ENCODE results near the gene CNGB1. TPM values are rescaled to one million over a fixed set of nuclear protein-coding genes. Genes with fewer than 3 reads are reported as not detected.

The CNGB1 gene
- total RNA-seq, 1 experiment from 2014 or later, result not detected

GRCh38 chr16:57949013-57949412, 21.9 kb downstream of the CNGB1 start:
- POLR2A ChIA-PET, result no interaction called here

GRCh38 chr16:57948027-57948426, 22.9 kb downstream of the CNGB1 start:
- H3K4me3 ChIP-seq (ENCODE audit: low read depth, low read length), result no peak overlapping the region
- no peak for DNase-seq
- H3K9me3 Mint-ChIP-seq (ENCODE audit: unreplicated experiment), result no peaks in the 10 kb centered on the region
- H3K9me3 ChIP-seq, result no peaks in the 10 kb centered on the region
- H3K4me3 Mint-ChIP-seq (ENCODE audit: unreplicated experiment), result no peak overlapping the region
- no peaks in the 10 kb centered on the region for H3K4me1 ChIP-seq
- H3K36me3 ChIP-seq (ENCODE audit: control insufficient read depth, insufficient read depth, low read length), result no peaks in the 10 kb centered on the region
- no peaks in the 10 kb centered on the region for H3K4me1 Mint-ChIP-seq (ENCODE audit: low read depth, unreplicated experiment)
- 0 out of 2 replicates have a peak, but pooled peaks cover 1% of the 10 kb centered on the region for H3K27me3 ChIP-seq (replicated peaks; ENCODE audit: control insufficient read depth, insufficient read depth, low read length)
- no peak overlapping the region for H3K27ac Mint-ChIP-seq (ENCODE audit: unreplicated experiment)
- CTCF ChIA-PET, result no interaction called here
- no peaks in the 10 kb centered on the region for H3K27me3 Mint-ChIP-seq (ENCODE audit: insufficient read depth, unreplicated experiment)
- H3K36me3 Mint-ChIP-seq (ENCODE audit: insufficient read depth, unreplicated experiment), result no peaks in the 10 kb centered on the region
- no peak for TF ChIP-seq CTCF (IDR thresholded peaks at IDR 0.05; ENCODE audit: insufficient read depth in 1 of 2, low read depth in 1 of 2, low read length in 1 of 2, severe bottlenecking in 1 of 2, unreplicated experiment in 1 of 2)
- POLR2A ChIA-PET, result no interaction called here
- intact Hi-C loops (cut with micrococcal nuclease; ENCODE audit: unreplicated experiment), result no loop called here
- BruUV-seq (replicated peaks), result no TSS peak

More at GRCh38 chr16:57949013-57949412, 21.9 kb downstream of the CNGB1 start:
- no peak overlapping the region for H3K27ac Mint-ChIP-seq (ENCODE audit: unreplicated experiment)
- Histone ChIP-seq H3K9me3 (no peaks in the 10 kb centered on the region), H3K36me3 (ENCODE audit: control insufficient read depth, insufficient read depth, low read length) (no peaks in the 10 kb centered on the region), H3K4me1 (no peaks in the 10 kb centered on the region), H3K4me3 (ENCODE audit: low read depth, low read length) (no peak overlapping the region), H3K27me3 (replicated peaks; ENCODE audit: control insufficient read depth, insufficient read depth, low read length) (0 out of 2 replicates have a peak, but pooled peaks cover 1% of the 10 kb centered on the region)
- no peak overlapping the region for H3K4me3 Mint-ChIP-seq (ENCODE audit: unreplicated experiment)
- H3K27me3 Mint-ChIP-seq (ENCODE audit: insufficient read depth, unreplicated experiment), result no peaks in the 10 kb centered on the region
- BruUV-seq (replicated peaks), result no TSS peak
- no peak for TF ChIP-seq CTCF (IDR thresholded peaks at IDR 0.05; ENCODE audit: insufficient read depth in 1 of 2, low read depth in 1 of 2, low read length in 1 of 2, severe bottlenecking in 1 of 2, unreplicated experiment in 1 of 2)
- no peaks in the 10 kb centered on the region for H3K9me3 Mint-ChIP-seq (ENCODE audit: unreplicated experiment)
- no peaks in the 10 kb centered on the region for H3K4me1 Mint-ChIP-seq (ENCODE audit: low read depth, unreplicated experiment)
- intact Hi-C loops (cut with micrococcal nuclease; ENCODE audit: unreplicated experiment), result no loop called here
- H3K36me3 Mint-ChIP-seq (ENCODE audit: insufficient read depth, unreplicated experiment), result peaks cover 8% of the 10 kb centered on the region
- DNase-seq, result no peak
- CTCF ChIA-PET, result no interaction called here

GRCh38 chr16:57947261-57947660, 23.7 kb downstream of the CNGB1 start:
- Mint-ChIP-seq H3K36me3 (ENCODE audit: insufficient read depth, unreplicated experiment) (no peaks in the 10 kb centered on the region), H3K4me3 (ENCODE audit: unreplicated experiment) (no peak overlapping the region), H3K27me3 (ENCODE audit: insufficient read depth, unreplicated experiment) (no peaks in the 10 kb centered on the region), H3K4me1 (ENCODE audit: low read depth, unreplicated experiment) (no peaks in the 10 kb centered on the region), H3K9me3 (ENCODE audit: unreplicated experiment) (no peaks in the 10 kb centered on the region), H3K27ac (ENCODE audit: unreplicated experiment) (no peak overlapping the region)
- no peak for DNase-seq
- H3K4me1 ChIP-seq, result no peaks in the 10 kb centered on the region
- no peak for TF ChIP-seq CTCF (IDR thresholded peaks at IDR 0.05; ENCODE audit: insufficient read depth in 1 of 2, low read depth in 1 of 2, low read length in 1 of 2, severe bottlenecking in 1 of 2, unreplicated experiment in 1 of 2)
- no peaks in the 10 kb centered on the region for H3K36me3 ChIP-seq (ENCODE audit: control insufficient read depth, insufficient read depth, low read length)
- H3K27me3 ChIP-seq (replicated peaks; ENCODE audit: control insufficient read depth, insufficient read depth, low read length), result 0 out of 2 replicates have a peak, but pooled peaks cover 1% of the 10 kb centered on the region
- ChIA-PET CTCF (no interaction called here), POLR2A (interaction anchor here (0.7 kb wide), 1 partner anchor 78 kb away, joined by 3 read pairs; no protein-coding TSS in a partner anchor)
- intact Hi-C loops (cut with micrococcal nuclease; ENCODE audit: unreplicated experiment), result no loop called here
- H3K4me3 ChIP-seq (ENCODE audit: low read depth, low read length), result no peak overlapping the region
- H3K9me3 ChIP-seq, result no peaks in the 10 kb centered on the region
- BruUV-seq (replicated peaks), result no TSS peak

Data from Caco-2 (cell line).